GM19043 (cell line): ENCODE measurements around the gene UVSSA.
"Not testable (repeated sequence)": the region's sequence is repeated elsewhere in the genome, so short reads cannot be mapped to it uniquely, and the experiment has no call there.

Source experiments
- ATAC-seq: cut with Tn5 transposase; IDR thresholded peaks from one replicate; pipeline ENCODE4 v1.9.1; 2021; ENCODE audit warnings: low read depth; ENCODE audit not compliant: unreplicated experiment

UVSSA gene

GRCh38 chr4:1385373-1386340, 38.6 kb downstream of the UVSSA start:
- ATAC-seq = no peak

GRCh38 chr4:1393363-1393762, 46.4 kb downstream of the UVSSA start:
- not testable (repeated sequence) for ATAC-seq

GRCh38 chr4:1393866-1394265, 46.9 kb downstream of the UVSSA start:
- ATAC-seq = no peak

- not testable (repeated sequence) for ATAC-seq
Measured at GRCh38 chr4:1394554-1395388, 47.8 kb downstream of the UVSSA start.

GRCh38 chr4:1395389-1395820, 48.4 kb downstream of the UVSSA start:
- not testable (repeated sequence) for ATAC-seq

- ATAC-seq = no peak
Measured at GRCh38 chr4:1395941-1396805, 49.2 kb downstream of the UVSSA start.

GRCh38 chr4:1396806-1397455, 49.9 kb downstream of the UVSSA start:
- no peak for ATAC-seq

GRCh38 chr4:1398681-1399507, 51.9 kb downstream of the UVSSA start:
- no peak for ATAC-seq

- no peak for ATAC-seq
Measured at GRCh38 chr4:1399508-1400190, 52.6 kb downstream of the UVSSA start.

GRCh38 chr4:1400191-1400805, 53.3 kb downstream of the UVSSA start:
- ATAC-seq = no peak

- no peak for ATAC-seq
Measured at GRCh38 chr4:1400831-1401408, 53.9 kb downstream of the UVSSA start.

GRCh38 chr4:1401409-1402020, 54.5 kb downstream of the UVSSA start:
- no peak for ATAC-seq

GRCh38 chr4:1402021-1402515, 55.1 kb downstream of the UVSSA start:
- no peak for ATAC-seq

GRCh38 chr4:1402516-1403091, 55.6 kb downstream of the UVSSA start:
- no peak for ATAC-seq

GRCh38 chr4:1403177-1403583, 56.2 kb downstream of the UVSSA start:
- no peak for ATAC-seq
